Measurements from ENCODE around the gene NFAM1. TPM values are rescaled to one million over a fixed set of nuclear protein-coding genes. Genes with fewer than 3 reads are reported as not detected.

Gene NFAM1
- total and polyA plus RNA-seq, 2 of the 13 experiments (the other 11 are each of a cell fraction or from before 2014, with no cell fraction given): 0.03 TPM; not detected in 1

- POLR2A ChIA-PET: no interaction called here
- intact Hi-C loops (cut with micrococcal nuclease; ENCODE audit: unreplicated experiment) (no loop called here), in situ Hi-C loops (cut with HindIII; ENCODE audit: extremely low pct_ligation_motif_present, low pct_unique_long_range_greater_than_20kb) (no loop called here)
- FAIRE-seq: no peak
- DNase-seq (ENCODE audit: low spot score): no peak
- no peak overlapping the region for H3K27ac ChIP-seq (ENCODE audit: extremely low read length, insufficient read depth, low read length)
- no peak for ATAC-seq
- no peak overlapping the region for H2AFZ ChIP-seq (ENCODE audit: low read length)
- TF ChIP-seq ATF3 (CRISPR knock-in tag; IDR thresholded peaks at IDR 0.05) (no peak), ZNF768 (CRISPR knock-in tag; IDR thresholded peaks at IDR 0.05) (no peak)
- no peaks in the 10 kb centered on the region for H3K4me1 ChIP-seq (ENCODE audit: insufficient read depth, low read length)
- H3K36me3 ChIP-seq (replicated peaks in 1 of 2; ENCODE audit: control insufficient read depth in 1 of 2, insufficient read depth in 2 of 2, low read length in 2 of 2): no peaks in the 10 kb centered on the region
- H3K9ac ChIP-seq (ENCODE audit: insufficient read depth, low read depth, low read length): no peak overlapping the region
- H4K20me1 ChIP-seq (ENCODE audit: insufficient read depth, low read length): no peaks in the 10 kb centered on the region
- no peaks in the 10 kb centered on the region for H3K9me3 ChIP-seq (ENCODE audit: low read length)
- CTCF ChIA-PET (ENCODE audit: low intra/inter-chr PET ratio, low total read pairs): no interaction called here
- H3K79me2 ChIP-seq (ENCODE audit: insufficient read depth, low read length): no peaks in the 10 kb centered on the region
- no TSS peak for BruUV-seq (replicated peaks)
- H3K27me3 ChIP-seq (ENCODE audit: control insufficient read depth in 1 of 2, insufficient read depth in 2 of 2, low read length in 2 of 2): peaks cover 6 to 50% of the 10 kb centered on the region in 2 experiments
- H3K4me3 ChIP-seq (replicated peaks in 1 of 3; ENCODE audit: insufficient read depth in 1 of 3, low read depth in 2 of 3, low read length in 3 of 3): no peak overlapping the region
- 0% methylated on average over 2 of the region's 97 CpGs for WGBS (ENCODE audit: low lambda C conversion rate)
- H3K4me2 ChIP-seq (ENCODE audit: low read depth, low read length): no peak overlapping the region
Measured at GRCh38 chr22:42343531-42344081, 88.6 kb downstream of the NFAM1 start.

- H3K27ac ChIP-seq (ENCODE audit: extremely low read length, insufficient read depth, low read length): no peak overlapping the region
- ChIA-PET POLR2A (no interaction called here), CTCF (ENCODE audit: low intra/inter-chr PET ratio, low total read pairs) (no interaction called here)
- H2AFZ ChIP-seq (ENCODE audit: low read length): no peak overlapping the region
- no peaks in the 10 kb centered on the region for H3K79me2 ChIP-seq (ENCODE audit: insufficient read depth, low read length)
- DNase-seq (ENCODE audit: low spot score): no peak
- no peaks in the 10 kb centered on the region for H3K4me1 ChIP-seq (ENCODE audit: insufficient read depth, low read length)
- peaks cover 4 to 50% of the 10 kb centered on the region in 2 experiments for H3K27me3 ChIP-seq (ENCODE audit: control insufficient read depth in 1 of 2, insufficient read depth in 2 of 2, low read length in 2 of 2)
- no peaks in the 10 kb centered on the region for H3K9me3 ChIP-seq (ENCODE audit: low read length)
- H3K4me3 ChIP-seq (replicated peaks in 1 of 3; ENCODE audit: insufficient read depth in 1 of 3, low read depth in 2 of 3, low read length in 3 of 3): no peak overlapping the region
- H3K9ac ChIP-seq (ENCODE audit: insufficient read depth, low read depth, low read length): no peak overlapping the region
- H3K36me3 ChIP-seq (replicated peaks in 1 of 2; ENCODE audit: control insufficient read depth in 1 of 2, insufficient read depth in 2 of 2, low read length in 2 of 2): no peaks in the 10 kb centered on the region
- BruUV-seq (replicated peaks): no TSS peak
- FAIRE-seq: no peak
- 0 out of 2 replicates have a peak overlapping the region, but pooled peaks have one; percentile 23 for H3K4me2 ChIP-seq (ENCODE audit: low read depth, low read length)
- intact Hi-C loops (cut with micrococcal nuclease; ENCODE audit: unreplicated experiment): no loop called here
- in situ Hi-C loops (cut with HindIII; ENCODE audit: extremely low pct_ligation_motif_present, low pct_unique_long_range_greater_than_20kb): no loop called here
- 58% methylated on average over 19 of the region's 22 CpGs for WGBS (ENCODE audit: low lambda C conversion rate)
- H4K20me1 ChIP-seq (ENCODE audit: insufficient read depth, low read length): no peaks in the 10 kb centered on the region
- ATAC-seq: no peak
- TF ChIP-seq ZNF629 (CRISPR knock-in tag; conservative IDR thresholded peaks at IDR 0.05) (peak; percentile 78), PLSCR1 (CRISPR knock-in tag; IDR thresholded peaks at IDR 0.05; ENCODE audit: borderline replicate concordance) (no peak), ZSCAN9 (CRISPR knock-in tag; IDR thresholded peaks at IDR 0.05; ENCODE audit: borderline replicate concordance) (no peak), HOXA5 (CRISPR knock-in tag; IDR thresholded peaks at IDR 0.05) (no peak), STAT6 (CRISPR knock-in tag; IDR thresholded peaks at IDR 0.05; ENCODE audit: borderline replicate concordance) (no peak), ATF7 (IDR thresholded peaks at IDR 0.05) (no peak), ATF7 (CRISPR knock-in tag; IDR thresholded peaks at IDR 0.05) (no peak), ZBTB33 (CRISPR knock-in tag; IDR thresholded peaks at IDR 0.05) (peak; percentile 54; the same call in 1 of the 2 replicates), ZNF567 (CRISPR knock-in tag; IDR thresholded peaks at IDR 0.05; ENCODE audit: borderline replicate concordance) (no peak)
Measured at GRCh38 chr22:42343121-42343454, 89.1 kb downstream of the NFAM1 start.
